Measurements from ENCODE around the gene SUPT6H.

- TF ChIP-seq CTCF (IDR thresholded peaks at IDR 0.05; ENCODE audit: low read length) (no peak), EZH2 (IDR thresholded peaks at IDR 0.05; ENCODE audit: borderline replicate concordance, low read length) (no peak)
These were observed 72.8 kb downstream of the SUPT6H start for GRCh38 chr17:28734712-28735241.

Measured in OCI-LY1 (cell line).